ENCODE measurements around the gene FASLG. TPM values are rescaled to one million over a fixed set of nuclear protein-coding genes. Genes with fewer than 3 reads are reported as not detected.
A peak's percentile ranks its signal among the peaks of the same experiment; 100 is the strongest.

FASLG gene
- total RNA-seq, 1 donor from 2014 or later, result 1.2 TPM

DNA sequence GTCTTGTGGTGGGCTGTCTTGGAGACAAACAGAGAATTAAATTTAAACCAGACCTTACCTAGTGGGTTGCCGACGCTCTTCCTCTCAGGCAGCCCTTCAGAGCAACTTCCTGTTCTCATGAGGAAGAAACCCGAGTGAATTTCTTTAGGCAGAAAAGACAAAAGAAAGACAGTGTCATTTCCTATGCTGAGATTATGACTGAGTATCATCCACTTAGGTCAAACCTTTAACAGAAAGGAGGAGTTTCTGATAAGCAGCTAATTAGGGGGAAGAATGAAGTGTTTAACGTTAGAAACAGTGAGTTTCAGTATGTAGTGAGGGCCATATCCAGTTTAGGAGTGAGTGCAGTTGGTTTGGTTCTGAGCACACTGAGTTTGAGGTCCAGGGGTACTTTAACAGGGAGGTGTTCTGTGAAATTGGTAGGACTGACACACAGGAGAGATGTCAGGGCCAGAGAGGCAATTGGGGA, 38.7 kb downstream of the FASLG start:
- H3K27me3 ChIP-seq (ENCODE audit: low read depth), result no peaks in the 10 kb centered on the region
- no peaks in the 10 kb centered on the region for H3K9me3 ChIP-seq
- no peaks in the 10 kb centered on the region for H3K4me1 ChIP-seq
- H3K36me3 ChIP-seq, result no peaks in the 10 kb centered on the region
- intact Hi-C loops (cut with DNase I), result no loop called here
- DNase-seq, result no peak
- TF ChIP-seq, protein P1, sequence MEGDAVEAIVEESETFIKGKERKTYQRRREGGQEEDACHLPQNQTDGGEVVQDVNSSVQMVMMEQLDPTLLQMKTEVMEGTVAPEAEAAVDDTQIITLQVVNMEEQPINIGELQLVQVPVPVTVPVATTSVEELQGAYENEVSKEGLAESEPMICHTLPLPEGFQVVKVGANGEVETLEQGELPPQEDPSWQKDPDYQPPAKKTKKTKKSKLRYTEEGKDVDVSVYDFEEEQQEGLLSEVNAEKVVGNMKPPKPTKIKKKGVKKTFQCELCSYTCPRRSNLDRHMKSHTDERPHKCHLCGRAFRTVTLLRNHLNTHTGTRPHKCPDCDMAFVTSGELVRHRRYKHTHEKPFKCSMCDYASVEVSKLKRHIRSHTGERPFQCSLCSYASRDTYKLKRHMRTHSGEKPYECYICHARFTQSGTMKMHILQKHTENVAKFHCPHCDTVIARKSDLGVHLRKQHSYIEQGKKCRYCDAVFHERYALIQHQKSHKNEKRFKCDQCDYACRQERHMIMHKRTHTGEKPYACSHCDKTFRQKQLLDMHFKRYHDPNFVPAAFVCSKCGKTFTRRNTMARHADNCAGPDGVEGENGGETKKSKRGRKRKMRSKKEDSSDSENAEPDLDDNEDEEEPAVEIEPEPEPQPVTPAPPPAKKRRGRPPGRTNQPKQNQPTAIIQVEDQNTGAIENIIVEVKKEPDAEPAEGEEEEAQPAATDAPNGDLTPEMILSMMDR (IDR thresholded peaks at IDR 0.05), result no peak
- peak; percentile 26 to 39 for ATAC-seq
- H3K27ac ChIP-seq, result peak overlapping the region; percentile 2
- no peak overlapping the region for H3K4me3 ChIP-seq

DNA sequence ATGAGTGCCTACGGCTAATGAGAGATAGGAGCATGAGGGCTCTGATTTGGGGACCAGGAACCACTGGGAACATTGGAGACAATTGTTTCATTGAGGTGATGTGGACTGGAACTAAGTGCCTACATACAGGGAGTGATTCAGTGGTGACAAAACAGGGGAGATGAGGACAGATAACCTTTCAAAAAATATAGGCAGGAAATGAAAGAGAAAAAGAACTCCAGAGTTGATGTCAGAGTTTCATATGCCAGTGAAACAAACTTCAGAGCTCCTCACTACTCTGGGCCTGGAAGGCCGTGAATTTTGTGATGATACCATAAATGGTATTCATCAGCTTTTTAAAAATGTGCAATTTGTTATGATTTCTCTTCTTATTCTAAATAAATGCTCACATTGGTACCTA, 39.3 kb downstream of the FASLG start:
- TF ChIP-seq, protein P1 (IDR thresholded peaks at IDR 0.05), result no peak
- Histone ChIP-seq H3K4me3 (no peak overlapping the region), H3K36me3 (no peaks in the 10 kb centered on the region), H3K27me3 (ENCODE audit: low read depth) (no peaks in the 10 kb centered on the region), H3K27ac (peak overlapping the region; percentile 2), H3K9me3 (no peaks in the 10 kb centered on the region), H3K4me1 (no peaks in the 10 kb centered on the region)
- ATAC-seq (no peak), DNase-seq (no peak)
- intact Hi-C loops (cut with DNase I), result no loop called here

DNA sequence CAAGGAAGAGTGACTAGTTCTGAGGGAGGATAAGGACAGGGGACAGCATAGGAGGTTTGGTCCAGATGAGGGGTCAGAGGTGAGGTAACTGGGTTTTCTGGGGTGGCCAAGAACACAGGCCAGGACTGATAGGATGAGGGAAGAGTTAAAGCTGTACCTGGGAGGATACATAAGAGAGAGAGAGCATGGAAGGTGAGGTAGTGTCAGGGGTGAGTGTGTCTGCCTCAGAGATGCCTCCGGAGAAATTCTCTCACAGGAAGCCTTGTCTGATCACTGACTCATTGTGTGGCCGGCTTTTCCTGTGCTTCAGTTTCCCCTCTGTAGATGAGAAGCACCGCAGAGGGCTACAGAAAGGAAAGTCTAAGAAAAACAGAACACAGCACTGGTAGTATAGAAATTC, 40.2 kb downstream of the FASLG start:
- H3K27me3 ChIP-seq (ENCODE audit: low read depth), result no peaks in the 10 kb centered on the region
- DNase-seq (no peak), ATAC-seq (peak; percentile 58 to 72)
- intact Hi-C loops (cut with DNase I), result no loop called here
- H3K4me3 ChIP-seq, result no peak overlapping the region
- H3K9me3 ChIP-seq, result no peaks in the 10 kb centered on the region
- TF ChIP-seq, protein P1 (IDR thresholded peaks at IDR 0.05), result no peak
- no peaks in the 10 kb centered on the region for H3K36me3 ChIP-seq
- no peak overlapping the region for H3K27ac ChIP-seq
- H3K4me1 ChIP-seq, result no peaks in the 10 kb centered on the region

DNA sequence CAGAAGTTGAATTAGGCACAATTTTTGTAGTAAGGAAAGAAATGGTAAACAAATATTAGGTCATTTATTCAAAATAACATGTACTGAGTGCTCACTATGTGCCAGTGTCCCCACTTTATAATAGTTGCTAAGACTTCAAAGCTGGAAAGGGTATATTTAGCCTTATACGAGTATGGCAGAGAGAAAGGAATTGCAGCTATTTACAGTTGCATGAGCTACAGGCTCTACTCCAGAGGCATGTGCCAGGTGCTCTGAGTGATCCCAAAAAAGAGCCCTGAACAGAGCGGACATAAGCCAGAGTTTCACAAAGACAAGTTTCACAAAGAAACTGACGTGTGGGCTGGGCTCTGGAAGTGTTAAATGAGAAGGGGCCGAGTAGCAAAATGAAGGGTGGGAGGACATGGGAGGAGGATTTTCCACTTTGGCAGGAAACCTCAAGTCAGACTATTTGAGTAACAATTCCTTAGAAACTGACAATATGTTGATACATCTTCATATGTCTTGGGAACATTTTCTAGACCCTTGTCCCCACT, 40.9 kb downstream of the FASLG start:
- H3K9me3 ChIP-seq, result no peaks in the 10 kb centered on the region
- TF ChIP-seq, protein P1 (IDR thresholded peaks at IDR 0.05), result no peak
- no peak overlapping the region for H3K27ac ChIP-seq
- no peaks in the 10 kb centered on the region for H3K4me1 ChIP-seq
- intact Hi-C loops (cut with DNase I), result no loop called here
- H3K27me3 ChIP-seq (ENCODE audit: low read depth), result no peaks in the 10 kb centered on the region
- H3K36me3 ChIP-seq, result no peaks in the 10 kb centered on the region
- no peak overlapping the region for H3K4me3 ChIP-seq
- no peak for DNase-seq
- ATAC-seq, result no peak

DNA sequence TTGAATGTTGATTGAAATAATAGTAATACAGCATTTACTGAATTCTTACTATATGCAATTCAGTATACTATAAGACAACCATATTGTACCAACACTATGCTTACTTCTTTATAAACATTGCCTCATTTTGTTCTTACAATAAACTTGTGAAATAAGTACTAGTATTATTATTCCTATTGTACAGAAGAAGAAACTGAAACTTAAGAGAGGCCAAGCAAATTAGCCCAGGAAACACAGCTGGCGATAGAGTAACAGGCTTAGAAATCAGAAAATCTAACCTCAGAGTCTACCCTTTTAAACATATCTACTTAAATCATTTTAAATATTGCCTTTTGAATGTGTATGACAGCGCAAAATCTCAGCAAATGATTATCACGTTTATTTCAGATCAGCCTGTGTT, 41.7 kb downstream of the FASLG start:
- ATAC-seq, result no peak
- H3K27ac ChIP-seq, result no peak overlapping the region
- no peaks in the 10 kb centered on the region for H3K27me3 ChIP-seq (ENCODE audit: low read depth)
- H3K4me1 ChIP-seq, result no peaks in the 10 kb centered on the region
- H3K4me3 ChIP-seq, result no peak overlapping the region
- H3K36me3 ChIP-seq, result no peaks in the 10 kb centered on the region
- intact Hi-C loops (cut with DNase I), result no loop called here
- no peak for DNase-seq
- TF ChIP-seq, protein P1 (IDR thresholded peaks at IDR 0.05), result no peak
- H3K9me3 ChIP-seq, result no peaks in the 10 kb centered on the region

Measured in lower lobe of right lung (tissue), 2 donors.